Endothelial cell (in vitro differentiated cells): ENCODE results near the gene TMCC1. TPM values are rescaled to one million over a fixed set of nuclear protein-coding genes. Genes with fewer than 3 reads are reported as not detected.

Experiments used
- DNase-seq: peaks from one replicate; pipeline ENCODE4 v3.0.0; 2021; ENCODE audit warnings: low spot score
- H3K27ac Mint-ChIP-seq: one replicate; pipeline ENCODE4 v1.8.0; 2021; ENCODE audit warnings: mixed read lengths, inconsistent platforms; ENCODE audit not compliant: unreplicated experiment
- H3K27me3 Mint-ChIP-seq: one replicate; pipeline ENCODE4 v1.8.0; 2021; ENCODE audit warnings: mild to moderate bottlenecking, moderate library complexity, mixed read lengths, inconsistent platforms; ENCODE audit not compliant: unreplicated experiment
- H3K36me3 Mint-ChIP-seq: one replicate; pipeline ENCODE4 v1.8.0; 2021; ENCODE audit warnings: mild to moderate bottlenecking, low read depth, mixed read lengths, inconsistent platforms; ENCODE audit not compliant: unreplicated experiment
- H3K4me1 Mint-ChIP-seq: one replicate; pipeline ENCODE4 v1.8.0; 2021; ENCODE audit warnings: mild to moderate bottlenecking, mixed read lengths, inconsistent platforms; ENCODE audit not compliant: unreplicated experiment
- H3K4me3 Mint-ChIP-seq: one replicate; pipeline ENCODE4 v1.8.0; 2021; ENCODE audit warnings: mild to moderate bottlenecking, mixed read lengths, inconsistent platforms; ENCODE audit not compliant: unreplicated experiment
- H3K9me3 Mint-ChIP-seq: one replicate; pipeline ENCODE4 v1.8.0; 2021; ENCODE audit warnings: mixed read lengths, inconsistent platforms; ENCODE audit not compliant: unreplicated experiment
- total RNA-seq: library from RNA; stranded (reverse); fragmentation: NEBNext Ultra II Directional; extraction: Animal tissue kit (Norgen Biotek cat#: 25700); gene quantifications from one replicate; pipeline ENCODE4 v1.2.1, GENCODE V29; 2021; ENCODE audit not compliant: unreplicated experiment
- TF ChIP-seq, protein P1 (sequence below): fragments of 200-600 bp; sonication (generic); IDR thresholded peaks from one replicate; pipeline ENCODE4 v1.5.0; 2021; ENCODE audit warnings: antibody characterized with exemption; ENCODE audit not compliant: unreplicated experiment

Gene TMCC1
- total RNA-seq, 1 donor from 2014 or later: 50.9 TPM

DNA sequence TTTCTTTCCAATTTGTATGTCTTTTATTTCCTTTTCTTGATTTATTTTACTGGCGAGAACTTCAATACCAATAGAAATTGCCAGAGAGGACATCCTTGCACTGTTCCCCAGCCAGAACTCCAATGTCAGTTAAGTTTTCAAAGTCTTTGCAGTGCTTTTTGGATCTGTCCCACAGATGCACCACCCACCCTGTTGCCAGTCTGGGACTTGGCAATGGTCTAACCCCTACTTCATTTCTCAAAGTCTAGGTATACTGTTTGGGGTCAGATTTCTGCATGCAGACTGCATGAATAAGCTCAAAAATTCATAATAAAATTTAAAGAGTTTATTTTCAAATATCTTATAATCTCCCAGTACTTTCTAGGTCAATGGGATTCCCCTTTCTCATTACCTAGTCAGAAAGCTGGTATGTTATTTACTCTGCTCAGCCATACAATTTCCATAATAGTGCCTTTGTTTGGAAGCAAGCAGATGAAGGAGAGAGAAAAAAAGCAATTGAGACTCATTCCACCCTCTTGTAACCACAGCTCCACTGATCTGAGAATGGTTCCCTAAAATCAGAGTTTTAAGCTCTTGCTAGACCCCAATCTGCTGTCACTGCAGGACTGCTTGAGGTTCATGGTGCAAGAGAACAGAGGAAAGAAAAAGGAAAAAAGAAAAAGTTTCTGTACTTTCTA, 161.2 kb downstream of the TMCC1 start:
- TF ChIP-seq, protein P1, sequence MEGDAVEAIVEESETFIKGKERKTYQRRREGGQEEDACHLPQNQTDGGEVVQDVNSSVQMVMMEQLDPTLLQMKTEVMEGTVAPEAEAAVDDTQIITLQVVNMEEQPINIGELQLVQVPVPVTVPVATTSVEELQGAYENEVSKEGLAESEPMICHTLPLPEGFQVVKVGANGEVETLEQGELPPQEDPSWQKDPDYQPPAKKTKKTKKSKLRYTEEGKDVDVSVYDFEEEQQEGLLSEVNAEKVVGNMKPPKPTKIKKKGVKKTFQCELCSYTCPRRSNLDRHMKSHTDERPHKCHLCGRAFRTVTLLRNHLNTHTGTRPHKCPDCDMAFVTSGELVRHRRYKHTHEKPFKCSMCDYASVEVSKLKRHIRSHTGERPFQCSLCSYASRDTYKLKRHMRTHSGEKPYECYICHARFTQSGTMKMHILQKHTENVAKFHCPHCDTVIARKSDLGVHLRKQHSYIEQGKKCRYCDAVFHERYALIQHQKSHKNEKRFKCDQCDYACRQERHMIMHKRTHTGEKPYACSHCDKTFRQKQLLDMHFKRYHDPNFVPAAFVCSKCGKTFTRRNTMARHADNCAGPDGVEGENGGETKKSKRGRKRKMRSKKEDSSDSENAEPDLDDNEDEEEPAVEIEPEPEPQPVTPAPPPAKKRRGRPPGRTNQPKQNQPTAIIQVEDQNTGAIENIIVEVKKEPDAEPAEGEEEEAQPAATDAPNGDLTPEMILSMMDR: no peak
- no peak overlapping the region for H3K27ac Mint-ChIP-seq
- H3K9me3 Mint-ChIP-seq: no peaks in the 10 kb centered on the region
- H3K36me3 Mint-ChIP-seq: no peaks in the 10 kb centered on the region
- H3K27me3 Mint-ChIP-seq: no peaks in the 10 kb centered on the region
- DNase-seq: no peak
- no peaks in the 10 kb centered on the region for H3K4me1 Mint-ChIP-seq
- H3K4me3 Mint-ChIP-seq: no peak overlapping the region

DNA sequence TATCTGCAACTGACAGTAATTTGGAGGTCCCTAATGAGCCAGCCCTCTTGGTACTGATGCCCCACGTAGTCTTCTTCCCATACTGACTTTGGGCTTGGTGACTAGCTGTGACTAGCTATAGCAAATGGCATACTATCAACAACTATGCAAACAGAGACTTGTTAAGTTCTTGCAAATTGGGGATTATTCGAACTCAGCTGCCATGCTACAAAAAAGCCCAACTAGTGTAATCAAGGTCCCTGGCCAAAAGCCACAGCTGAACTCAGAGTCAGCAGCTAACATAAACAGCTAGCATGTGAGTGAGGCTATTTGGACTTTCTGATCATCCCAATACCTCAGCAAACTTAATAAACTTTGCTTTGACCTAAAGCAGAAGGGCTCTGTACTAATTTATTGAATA, 165.8 kb downstream of the TMCC1 start:
- Mint-ChIP-seq H3K9me3 (no peaks in the 10 kb centered on the region), H3K27ac (no peak overlapping the region), H3K4me1 (peaks cover 13% of the 10 kb centered on the region), H3K4me3 (no peak overlapping the region), H3K36me3 (no peaks in the 10 kb centered on the region), H3K27me3 (no peaks in the 10 kb centered on the region)
- TF ChIP-seq, protein P1: no peak
- DNase-seq: no peak

DNA sequence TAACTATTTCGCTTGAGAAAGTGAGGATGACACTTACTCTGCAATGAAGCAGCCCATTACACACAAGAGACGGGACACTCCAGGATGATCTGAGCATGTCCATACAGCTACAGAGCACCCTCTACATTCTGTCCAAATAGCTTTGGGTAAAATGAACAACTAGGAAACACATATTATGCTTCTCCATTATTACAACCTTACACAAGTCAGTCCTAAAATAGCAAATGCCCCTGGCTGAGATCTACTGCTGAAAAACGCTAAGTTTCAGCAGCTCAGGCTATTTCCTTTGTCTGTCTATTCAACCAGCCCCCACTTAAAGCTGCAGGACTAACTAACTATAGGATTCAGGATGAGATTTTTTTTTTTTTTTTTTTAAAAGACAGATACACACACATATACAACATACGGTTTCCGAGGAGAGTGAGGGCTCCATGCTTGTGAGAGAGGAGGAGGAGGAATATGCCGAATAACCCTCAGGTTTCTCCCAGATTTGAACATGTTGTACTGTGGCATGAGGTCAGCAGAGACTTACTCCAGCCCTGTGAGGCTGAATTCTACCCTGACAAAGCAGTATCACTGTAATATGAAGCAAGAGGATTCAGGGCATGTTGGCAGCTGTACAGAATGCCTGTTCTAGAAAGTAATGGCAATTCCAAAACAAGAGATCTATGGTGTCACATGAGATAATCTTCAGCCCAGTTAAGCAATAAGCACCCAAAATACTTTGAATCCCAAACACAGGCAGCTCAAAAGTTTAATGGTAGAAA, 169.8 kb downstream of the TMCC1 start:
- no peak for DNase-seq
- no peaks in the 10 kb centered on the region for H3K36me3 Mint-ChIP-seq
- H3K4me3 Mint-ChIP-seq: no peak overlapping the region
- no peaks in the 10 kb centered on the region for H3K9me3 Mint-ChIP-seq
- H3K27ac Mint-ChIP-seq: peak overlapping the region; percentile 75
- H3K27me3 Mint-ChIP-seq: no peaks in the 10 kb centered on the region
- H3K4me1 Mint-ChIP-seq: peaks cover 13% of the 10 kb centered on the region
- TF ChIP-seq, protein P1: no peak

DNA sequence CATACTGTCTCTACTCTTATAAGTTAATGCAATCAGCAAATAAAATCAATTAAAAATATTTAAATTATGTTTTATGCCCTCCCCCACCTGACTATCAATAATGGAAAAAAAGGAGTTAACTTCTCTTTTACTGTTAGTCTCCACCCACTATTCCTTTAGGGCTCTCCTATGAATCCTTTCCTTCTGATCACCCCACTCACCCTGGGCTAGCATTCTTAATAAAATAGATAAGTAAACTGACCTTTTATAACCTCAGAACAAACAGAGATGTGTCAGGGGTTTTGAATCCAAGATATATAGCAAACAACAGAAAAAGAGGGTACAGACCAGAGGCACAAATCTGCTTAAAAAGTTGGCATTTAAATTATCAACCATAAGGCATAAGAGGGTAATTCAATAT, 171.0 kb downstream of the TMCC1 start:
- Mint-ChIP-seq H3K36me3 (no peaks in the 10 kb centered on the region), H3K27me3 (no peaks in the 10 kb centered on the region), H3K4me3 (no peak overlapping the region), H3K9me3 (no peaks in the 10 kb centered on the region), H3K27ac (no peak overlapping the region), H3K4me1 (peaks cover 13% of the 10 kb centered on the region)
- no peak for DNase-seq
- TF ChIP-seq, protein P1: no peak

DNA sequence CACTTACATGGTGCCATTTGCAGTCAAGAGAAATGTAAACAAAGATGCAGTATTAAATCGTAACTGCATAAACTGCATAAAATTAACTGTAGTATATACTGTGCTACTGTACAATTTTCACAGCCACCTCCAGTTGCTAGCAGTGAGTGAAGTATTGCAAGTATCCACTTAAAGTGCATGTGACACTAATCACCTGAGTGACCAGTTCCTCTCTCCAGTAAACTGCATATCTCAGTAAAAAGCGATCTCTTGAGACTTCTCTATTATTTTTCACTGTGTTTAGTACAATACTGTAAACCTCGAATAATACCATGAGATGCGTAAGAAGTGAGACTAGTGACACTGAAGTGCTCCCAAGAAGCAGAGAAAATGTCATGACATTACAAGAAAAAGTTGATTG, 175.3 kb downstream of the TMCC1 start:
- H3K9me3 Mint-ChIP-seq: no peaks in the 10 kb centered on the region
- H3K4me3 Mint-ChIP-seq: no peak overlapping the region
- DNase-seq: no peak
- H3K27ac Mint-ChIP-seq: no peak overlapping the region
- no peaks in the 10 kb centered on the region for H3K36me3 Mint-ChIP-seq
- TF ChIP-seq, protein P1: no peak
- peaks cover 8% of the 10 kb centered on the region for H3K4me1 Mint-ChIP-seq
- no peaks in the 10 kb centered on the region for H3K27me3 Mint-ChIP-seq
